ENCODE measurements around the gene THADA. TPM values are rescaled to one million over a fixed set of nuclear protein-coding genes. Genes with fewer than 3 reads are reported as not detected.

Gene THADA
- polyA plus RNA-seq, 1 donor (not counting 4 experiments of a cell fraction or from before 2014, with no cell fraction given) = 22.6 TPM

DNA sequence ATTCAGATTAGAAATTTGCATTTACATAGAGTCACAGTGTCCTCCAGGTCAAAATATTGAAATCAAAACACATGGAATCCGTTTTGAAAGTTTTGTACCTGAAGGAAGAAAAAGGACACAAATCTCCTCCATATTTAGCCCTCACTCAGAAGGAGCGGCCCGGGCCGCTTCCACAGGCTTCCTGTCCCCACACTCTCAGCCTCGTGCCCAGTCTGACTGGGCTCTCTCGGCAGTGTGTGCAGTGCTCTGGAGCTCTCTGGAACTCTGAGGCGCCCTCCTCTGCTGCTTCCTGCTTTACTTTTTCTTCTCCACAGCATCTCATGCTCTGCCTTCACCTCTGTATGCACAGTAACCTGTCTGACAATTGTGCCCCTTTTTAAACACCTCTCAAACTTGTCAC lies 347.2 kb downstream of the THADA start:
- Histone ChIP-seq H4K20me1 (ENCODE audit: control insufficient read depth, extremely low read depth, insufficient read depth, low read length) (no peaks in the 10 kb centered on the region), H3K36me3 (ENCODE audit: control insufficient read depth in 2 of 2, extremely low read depth in 1 of 2, insufficient read depth in 2 of 2, low read length in 2 of 2) (peaks cover 5% of the 10 kb centered on the region in 2 experiments), H3K9ac (ENCODE audit: control insufficient read depth, extremely low read depth, insufficient read depth, low read length) (no peak overlapping the region), H2AFZ (ENCODE audit: control insufficient read depth, low read length) (no peak overlapping the region), H3K4me1 (ENCODE audit: control insufficient read depth, extremely low read depth, insufficient read depth, low read length) (peaks cover 15% of the 10 kb centered on the region), H3K27me3 (ENCODE audit: control insufficient read depth, extremely low read depth, insufficient read depth, low read length) (no peaks in the 10 kb centered on the region), H3K4me3 (ENCODE audit: control insufficient read depth in 2 of 3, extremely low read depth in 1 of 3, insufficient read depth in 2 of 3, low read depth in 1 of 3, low read length in 3 of 3) (no peak overlapping the region), H3K4me2 (ENCODE audit: control insufficient read depth, extremely low read depth, insufficient read depth, low read depth, low read length) (no peak overlapping the region), H3K9me3 (ENCODE audit: control insufficient read depth, low read depth, low read length) (no peaks in the 10 kb centered on the region), H3K27ac (ENCODE audit: control insufficient read depth, insufficient read depth, low read length) (no peak overlapping the region), H3K79me2 (ENCODE audit: control insufficient read depth, insufficient read depth, low read length) (no peaks in the 10 kb centered on the region), H3K9me1 (ENCODE audit: control insufficient read depth, extremely low read depth, insufficient read depth, low read length) (no peaks in the 10 kb centered on the region)
- DNase-seq (ENCODE audit: low read depth, low spot score) (no peak), FAIRE-seq (no peak)
- dilution Hi-C loops (cut with MboI; ENCODE audit: extremely low pct_ligation_motif_present, low sequenced_read_pairs) = no loop called here
- TF ChIP-seq EZH2 (IDR thresholded peaks at IDR 0.05; ENCODE audit: low read length) = no peak
- TF ChIP-seq, protein P1, sequence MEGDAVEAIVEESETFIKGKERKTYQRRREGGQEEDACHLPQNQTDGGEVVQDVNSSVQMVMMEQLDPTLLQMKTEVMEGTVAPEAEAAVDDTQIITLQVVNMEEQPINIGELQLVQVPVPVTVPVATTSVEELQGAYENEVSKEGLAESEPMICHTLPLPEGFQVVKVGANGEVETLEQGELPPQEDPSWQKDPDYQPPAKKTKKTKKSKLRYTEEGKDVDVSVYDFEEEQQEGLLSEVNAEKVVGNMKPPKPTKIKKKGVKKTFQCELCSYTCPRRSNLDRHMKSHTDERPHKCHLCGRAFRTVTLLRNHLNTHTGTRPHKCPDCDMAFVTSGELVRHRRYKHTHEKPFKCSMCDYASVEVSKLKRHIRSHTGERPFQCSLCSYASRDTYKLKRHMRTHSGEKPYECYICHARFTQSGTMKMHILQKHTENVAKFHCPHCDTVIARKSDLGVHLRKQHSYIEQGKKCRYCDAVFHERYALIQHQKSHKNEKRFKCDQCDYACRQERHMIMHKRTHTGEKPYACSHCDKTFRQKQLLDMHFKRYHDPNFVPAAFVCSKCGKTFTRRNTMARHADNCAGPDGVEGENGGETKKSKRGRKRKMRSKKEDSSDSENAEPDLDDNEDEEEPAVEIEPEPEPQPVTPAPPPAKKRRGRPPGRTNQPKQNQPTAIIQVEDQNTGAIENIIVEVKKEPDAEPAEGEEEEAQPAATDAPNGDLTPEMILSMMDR (optimal IDR thresholded peaks at IDR 0.05 in 1 of 3, IDR thresholded peaks at IDR 0.05 in 1 of 3, conservative IDR thresholded peaks at IDR 0.05 in 1 of 3; ENCODE audit: extremely low read depth in 1 of 3, insufficient read depth in 2 of 3, low read length in 3 of 3) = no peak

DNA sequence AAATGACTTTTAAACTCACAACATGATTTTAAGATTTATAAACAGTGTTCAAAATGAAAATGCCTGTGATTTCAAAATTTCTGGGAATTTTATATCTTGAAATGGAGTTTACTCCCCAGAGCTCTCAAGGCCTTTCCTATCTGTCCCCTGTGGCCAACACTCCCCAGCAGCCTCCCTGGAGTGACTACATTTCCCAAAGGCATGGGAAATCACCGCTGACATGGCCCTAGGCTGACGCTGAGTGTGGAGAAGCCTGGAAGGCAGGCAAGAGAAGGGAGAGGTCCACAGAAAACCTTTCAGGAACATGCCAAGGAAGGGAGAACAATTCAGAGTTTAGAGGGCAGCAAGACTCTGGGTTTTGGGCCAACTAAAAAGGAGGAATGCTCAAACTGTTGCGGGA lies 349.2 kb downstream of the THADA start:
- H3K79me2 ChIP-seq (ENCODE audit: control insufficient read depth, insufficient read depth, low read length) = no peaks in the 10 kb centered on the region
- dilution Hi-C loops (cut with MboI; ENCODE audit: extremely low pct_ligation_motif_present, low sequenced_read_pairs) = no loop called here

More for the DNA sequence above, 349.2 kb downstream of the THADA start:
- peaks cover 5 to 7% of the 10 kb centered on the region in 2 experiments for H3K36me3 ChIP-seq (ENCODE audit: control insufficient read depth in 2 of 2, extremely low read depth in 1 of 2, insufficient read depth in 2 of 2, low read length in 2 of 2)
- TF ChIP-seq, protein P1 (optimal IDR thresholded peaks at IDR 0.05 in 1 of 3, IDR thresholded peaks at IDR 0.05 in 1 of 3, conservative IDR thresholded peaks at IDR 0.05 in 1 of 3; ENCODE audit: extremely low read depth in 1 of 3, insufficient read depth in 2 of 3, low read length in 3 of 3) = no peak
- no peak for TF ChIP-seq EZH2 (IDR thresholded peaks at IDR 0.05; ENCODE audit: low read length)
- H3K4me3 ChIP-seq (ENCODE audit: control insufficient read depth in 2 of 3, extremely low read depth in 1 of 3, insufficient read depth in 2 of 3, low read depth in 1 of 3, low read length in 3 of 3) = no peak overlapping the region
- no peaks in the 10 kb centered on the region for H3K27me3 ChIP-seq (ENCODE audit: control insufficient read depth, extremely low read depth, insufficient read depth, low read length)
- no peak for DNase-seq (ENCODE audit: low read depth, low spot score)
- no peaks in the 10 kb centered on the region for H4K20me1 ChIP-seq (ENCODE audit: control insufficient read depth, extremely low read depth, insufficient read depth, low read length)
- H2AFZ ChIP-seq (ENCODE audit: control insufficient read depth, low read length) = no peak overlapping the region
- H3K4me2 ChIP-seq (ENCODE audit: control insufficient read depth, extremely low read depth, insufficient read depth, low read depth, low read length) = no peak overlapping the region
- H3K9me3 ChIP-seq (ENCODE audit: control insufficient read depth, low read depth, low read length) = no peaks in the 10 kb centered on the region
- FAIRE-seq = no peak
- no peak overlapping the region for H3K9ac ChIP-seq (ENCODE audit: control insufficient read depth, extremely low read depth, insufficient read depth, low read length)
- no peaks in the 10 kb centered on the region for H3K9me1 ChIP-seq (ENCODE audit: control insufficient read depth, extremely low read depth, insufficient read depth, low read length)
- peaks cover 11% of the 10 kb centered on the region for H3K4me1 ChIP-seq (ENCODE audit: control insufficient read depth, extremely low read depth, insufficient read depth, low read length)
- H3K27ac ChIP-seq (ENCODE audit: control insufficient read depth, insufficient read depth, low read length) = no peak overlapping the region

Data from keratinocyte (primary cell).